Ecto neural progenitor cell (in vitro differentiated cells): ENCODE measurements around the gene ANKRD12.
"Not testable (repeated sequence)": the region's sequence is repeated elsewhere in the genome, so short reads cannot be mapped to it uniquely, and the experiment has no call there.

ENCODE experiments used
- DNase-seq: peaks from one replicate; pipeline ENCODE4 v3.0.0-alpha.2; 2018; ENCODE audit warnings: low spot score

Gene ANKRD12

GRCh38 chr18:9136315-9137155 lies at the start of gene ANKRD12:
Gene ANKRD12 (plus strand): TSS chr18:9136781. CDS start chr18:9182433, 45,652 bp downstream.
- DNase-seq: peak; percentile 95

GRCh38 chr18:9087144-9087543 lies 49.4 kb upstream of the ANKRD12 start:
- DNase-seq: no peak

- DNase-seq: no peak
Observed at GRCh38 chr18:9088252-9088651, 48.3 kb upstream of the ANKRD12 start.

- not testable (repeated sequence) for DNase-seq
Observed at GRCh38 chr18:9088727-9089126, 47.9 kb upstream of the ANKRD12 start.

DNA sequence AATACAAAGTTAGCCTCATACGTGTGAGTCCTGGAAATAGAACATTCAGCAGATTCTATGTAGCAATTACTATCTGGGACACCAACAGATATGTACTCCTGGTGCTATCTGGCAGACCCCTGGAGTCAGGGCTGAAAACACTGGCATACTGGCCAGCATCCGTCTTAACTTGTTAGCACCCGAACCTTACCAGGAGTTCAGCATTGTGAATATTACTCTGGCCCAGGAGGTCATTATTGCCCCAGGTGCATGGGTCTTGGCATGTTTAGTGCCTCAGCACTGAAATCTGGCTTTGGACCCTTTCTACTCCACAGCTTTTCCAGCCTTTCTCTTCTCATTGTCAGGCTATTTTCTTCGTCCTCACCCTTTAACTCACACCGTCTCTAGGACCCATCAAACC lies 46.0 kb upstream of the ANKRD12 start:
- DNase-seq: no peak

DNA sequence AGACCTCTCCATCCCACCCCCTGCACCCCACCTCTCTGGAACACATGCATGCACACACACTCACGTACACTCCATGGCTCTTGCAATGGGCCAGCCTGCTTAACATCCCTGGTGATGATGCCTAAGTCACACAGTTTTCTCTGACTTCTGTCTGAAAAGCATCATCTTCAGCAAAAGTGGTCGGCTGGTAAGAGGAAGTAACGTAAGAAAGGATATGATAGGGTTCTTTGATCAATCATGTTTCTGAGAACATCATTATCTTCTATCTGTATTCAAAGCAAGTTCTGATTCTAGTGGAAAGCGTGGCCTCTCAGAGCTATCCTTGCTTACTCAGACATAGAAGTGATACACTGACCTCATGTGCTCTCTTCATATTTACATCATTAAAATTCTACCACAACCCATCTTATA lies 45.5 kb upstream of the ANKRD12 start:
- no peak for DNase-seq

- no peak for DNase-seq
Observed at GRCh38 chr18:9092665-9093064, 43.9 kb upstream of the ANKRD12 start.

- not testable (repeated sequence) for DNase-seq
Observed at GRCh38 chr18:9093109-9093508, 43.5 kb upstream of the ANKRD12 start.

GRCh38 chr18:9094307-9095226 lies 42.0 kb upstream of the ANKRD12 start:
- no peak for DNase-seq

GRCh38 chr18:9095297-9096006 lies 41.1 kb upstream of the ANKRD12 start:
- DNase-seq: no peak

DNA sequence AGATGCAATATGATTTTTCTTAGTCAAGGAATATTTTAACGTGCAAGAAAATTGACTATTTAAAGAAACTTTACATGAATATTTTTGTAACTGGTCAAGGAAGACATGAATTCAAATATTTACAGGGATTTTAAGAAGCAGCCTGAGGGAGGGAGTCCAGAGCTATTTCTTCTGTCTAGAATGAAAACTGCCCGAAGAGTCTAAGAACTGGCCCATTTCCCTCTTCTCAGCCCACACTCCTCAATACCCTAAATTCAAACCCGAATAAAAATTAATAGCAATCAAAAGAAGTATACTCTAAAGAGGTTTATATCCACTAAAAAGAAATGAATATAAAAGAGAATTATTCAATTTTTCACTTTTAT lies 40.6 kb upstream of the ANKRD12 start:
- DNase-seq: no peak

GRCh38 chr18:9096685-9097084 lies 39.9 kb upstream of the ANKRD12 start:
- no peak for DNase-seq

- DNase-seq: no peak
Observed at GRCh38 chr18:9097349-9097748, 39.2 kb upstream of the ANKRD12 start.

DNA sequence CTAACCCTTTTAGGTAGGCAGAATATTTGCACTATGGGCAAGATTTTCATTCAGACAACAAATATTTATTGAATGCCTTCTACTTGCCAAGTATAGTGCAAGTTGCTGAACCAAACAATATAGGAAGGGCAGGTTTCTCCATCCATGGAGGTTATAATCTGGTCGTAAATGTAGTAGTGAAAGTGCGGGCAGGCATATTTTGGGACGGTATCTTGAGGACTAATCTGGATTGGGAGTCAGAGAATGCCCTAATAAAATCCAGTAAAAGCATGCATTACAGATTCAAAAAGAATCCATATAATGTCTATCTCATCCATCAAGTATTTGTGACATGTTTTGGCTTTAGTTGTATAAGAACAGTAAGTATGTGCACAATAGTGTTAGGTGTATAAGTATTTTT lies 35.8 kb upstream of the ANKRD12 start:
- no peak for DNase-seq

DNA sequence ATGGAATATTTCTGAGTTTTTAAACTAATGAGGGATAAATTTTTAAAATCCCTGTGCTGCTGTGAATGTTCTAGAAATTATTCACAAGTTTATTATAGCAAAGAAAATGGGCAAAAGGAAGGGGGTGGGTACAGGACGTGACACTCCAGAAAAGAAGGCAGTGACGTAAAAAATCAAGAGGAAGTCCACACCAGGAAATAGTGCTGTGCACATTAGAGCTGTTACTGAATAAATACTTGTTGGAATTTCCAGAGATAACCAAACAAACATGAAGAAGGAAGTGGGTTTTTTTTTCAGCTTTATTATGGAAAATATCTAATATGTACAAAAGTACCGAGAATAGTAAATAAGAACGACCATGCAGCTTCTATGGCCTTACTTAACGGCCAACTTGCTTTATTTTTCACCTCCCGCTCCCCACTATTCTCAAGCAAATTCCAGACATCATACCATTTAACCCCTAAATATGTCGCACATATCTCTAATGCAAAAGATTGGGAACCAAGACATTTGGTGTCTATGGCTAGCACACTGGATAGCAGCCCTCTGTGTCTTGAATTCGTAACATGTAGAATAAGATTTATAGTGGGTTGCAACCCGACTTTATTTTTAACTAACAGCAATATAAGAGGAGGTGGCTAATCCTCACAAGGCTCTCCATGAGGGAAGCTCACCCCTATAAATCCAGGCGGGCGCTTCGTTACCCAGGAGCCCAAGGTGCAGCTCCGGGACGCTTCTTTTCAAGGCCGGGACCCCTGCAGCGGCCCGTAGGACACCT lies 34.7 kb upstream of the ANKRD12 start:
- DNase-seq: no peak

- peak; percentile 96 for DNase-seq
Observed at GRCh38 chr18:9102508-9103375, 33.8 kb upstream of the ANKRD12 start, which contains the start of gene NDUFV2. Gene NDUFV2 (plus strand): TSS chr18:9102699. CDS start chr18:9102744, 45 bp downstream.

GRCh38 chr18:9103376-9103873 lies 33.2 kb upstream of the ANKRD12 start:
- DNase-seq: no peak

- no peak for DNase-seq
Observed at GRCh38 chr18:9104244-9104901, 32.2 kb upstream of the ANKRD12 start.

DNA sequence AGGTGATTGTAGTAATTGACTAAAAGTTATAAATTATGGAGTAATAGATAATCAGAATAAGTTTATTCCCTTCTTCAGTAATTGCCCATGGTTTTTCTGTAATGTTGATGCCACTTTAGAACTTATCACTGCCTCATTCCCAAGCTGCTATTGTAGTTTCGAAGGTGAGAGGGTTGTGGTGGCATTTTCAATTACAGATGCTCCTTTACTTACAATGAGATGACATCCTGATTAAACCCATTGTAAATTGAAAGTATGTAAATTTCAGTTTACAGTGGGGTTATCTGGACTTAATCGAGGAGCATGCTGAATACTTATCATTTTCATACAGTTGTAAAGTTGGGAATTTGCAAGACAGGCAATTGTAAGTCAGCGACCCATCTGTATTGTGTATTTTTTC lies 31.2 kb upstream of the ANKRD12 start:
- DNase-seq: no peak

- DNase-seq: no peak
Observed at GRCh38 chr18:9106094-9106493, 30.5 kb upstream of the ANKRD12 start.
